HG03457 (cell line): Measurements from ENCODE around the gene ZNF689.
"Not testable (repeated sequence)": the region's sequence is repeated elsewhere in the genome, so short reads cannot be mapped to it uniquely, and the experiment has no call there.

Experiments
- ATAC-seq: cut with Tn5 transposase; IDR thresholded peaks from one replicate; pipeline ENCODE4 v1.9.1; 2021; ENCODE audit warnings: moderate number of reproducible peaks; ENCODE audit not compliant: unreplicated experiment

ZNF689 gene

DNA sequence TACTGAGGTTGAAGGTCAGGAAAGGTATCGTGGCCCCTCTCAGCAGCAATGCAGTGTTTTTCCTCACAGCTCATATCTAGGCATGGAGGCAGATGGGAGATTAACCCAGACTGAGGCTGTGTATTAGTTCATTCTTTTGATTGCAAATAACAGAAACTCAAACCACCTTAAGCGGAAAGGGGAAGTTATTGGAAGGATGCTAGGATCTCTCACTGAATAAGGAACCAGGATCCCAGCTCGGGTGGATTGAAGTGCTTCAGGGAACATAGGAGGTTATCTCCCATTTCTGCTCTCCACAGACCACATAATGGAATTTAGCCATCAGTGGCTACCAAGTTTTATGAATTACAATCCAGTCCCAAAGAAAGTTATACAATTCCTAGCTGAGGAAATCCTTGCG, 8.2 kb downstream of the ZNF689 start:
- ATAC-seq = no peak

DNA sequence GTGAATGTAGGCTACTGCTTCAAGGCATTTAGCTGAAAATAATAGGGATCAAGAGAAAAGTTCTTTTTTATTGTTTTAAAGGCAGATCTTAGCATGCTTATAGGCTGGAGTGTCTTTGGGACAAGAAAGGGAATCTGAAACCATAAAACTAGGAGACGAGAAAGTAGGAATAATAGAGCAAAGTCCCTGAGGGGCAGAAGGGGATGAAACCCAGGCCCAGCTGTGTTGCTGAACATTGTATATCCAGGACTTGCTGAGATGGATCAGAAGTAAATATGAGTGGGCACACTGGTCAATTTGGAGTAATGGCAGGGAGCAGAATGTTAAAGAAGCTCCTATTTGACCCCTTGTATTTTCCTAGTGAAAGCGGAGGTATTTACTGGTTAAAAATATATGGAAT, 9.3 kb downstream of the ZNF689 start:
- ATAC-seq = no peak

DNA sequence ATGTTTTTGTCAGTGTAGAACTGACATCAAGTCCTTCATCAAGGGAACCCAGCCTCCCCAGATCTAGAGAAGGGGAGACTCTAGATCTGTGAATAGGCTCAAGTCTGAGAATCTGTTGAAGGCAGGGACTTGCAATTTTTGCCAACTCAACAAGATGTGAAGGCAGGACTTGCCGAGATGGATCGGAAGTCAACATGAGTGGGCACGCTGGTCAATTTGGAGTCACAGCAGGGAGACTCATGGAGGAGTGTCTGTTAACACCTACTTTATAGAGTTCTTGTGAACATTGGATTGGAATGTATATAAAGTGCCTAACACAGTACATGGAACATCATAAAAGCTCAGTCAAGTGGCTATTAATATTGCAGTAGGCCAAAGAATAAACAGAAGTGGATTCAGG, 10.0 kb downstream of the ZNF689 start:
- no peak for ATAC-seq

DNA sequence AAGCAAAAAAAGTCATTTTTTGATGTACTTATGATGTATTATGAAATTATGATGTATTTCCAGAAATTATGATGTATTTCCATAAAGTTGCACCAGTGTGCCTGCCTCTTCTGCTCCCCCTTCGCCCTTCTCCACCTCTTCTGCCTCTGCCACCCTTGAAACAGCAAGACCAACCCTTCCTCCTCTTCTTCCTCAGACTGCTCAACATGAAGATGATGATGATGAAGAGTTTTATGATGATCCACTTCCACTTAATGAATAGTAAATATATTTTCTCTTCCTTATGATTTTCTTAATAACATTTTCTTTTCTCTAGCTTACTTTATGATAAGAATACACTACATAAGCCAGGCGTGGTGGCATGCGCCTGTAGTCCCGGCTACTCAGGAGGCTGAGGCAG, 17.3 kb downstream of the ZNF689 start:
- ATAC-seq = no peak

DNA sequence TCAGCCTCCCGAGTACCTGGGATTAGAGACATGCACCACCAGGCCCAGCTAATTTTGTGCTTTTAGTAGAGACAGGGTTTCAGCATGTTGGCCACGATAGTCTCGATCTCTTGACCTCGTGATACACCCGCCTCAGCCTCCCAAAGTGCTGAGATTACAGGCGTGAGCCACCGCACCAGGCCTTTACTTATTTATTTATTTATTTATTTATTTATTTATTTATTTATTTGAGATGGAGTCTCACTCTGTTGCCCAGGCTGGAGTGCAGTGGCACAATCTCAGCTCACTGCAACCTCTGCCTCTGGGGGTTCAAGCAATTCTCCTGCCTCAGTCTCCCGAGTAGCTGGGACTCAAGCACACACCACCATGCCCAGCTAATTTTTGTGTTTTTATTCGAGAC, 19.3 kb downstream of the ZNF689 start:
- ATAC-seq = not testable (repeated sequence)

- not testable (repeated sequence) for ATAC-seq
Observed at GRCh38 chr16:30589582-30589981, 20.6 kb downstream of the ZNF689 start.

- no peak for ATAC-seq
Observed at GRCh38 chr16:30588651-30589050, 21.5 kb downstream of the ZNF689 start.

GRCh38 chr16:30585400-30586191, 24.6 kb downstream of the ZNF689 start, which contains the start of gene ZNF785:
Gene ZNF785, minus strand, starts transcription at chr16:30585697. Its CDS starts 86 bp downstream, at chr16:30585611.
- peak; percentile 73 for ATAC-seq

DNA sequence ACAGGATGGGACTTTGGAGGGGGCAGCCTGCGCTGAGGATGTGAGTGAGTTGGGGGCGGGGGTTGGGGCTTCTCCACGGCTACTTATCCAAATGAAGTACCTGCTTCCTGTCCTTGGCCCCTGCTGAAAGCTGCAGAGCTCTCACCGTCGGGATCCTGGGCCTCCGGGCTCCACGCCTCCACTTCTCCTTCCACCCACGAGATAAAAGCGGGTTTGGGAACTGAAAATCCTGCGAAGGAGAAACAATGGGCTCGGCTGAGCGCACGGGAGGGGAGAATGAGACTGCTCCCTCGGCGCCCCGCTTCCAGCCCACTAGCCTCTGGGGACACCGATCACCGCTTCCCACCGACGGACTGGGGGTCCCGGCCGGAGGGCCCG, 25.2 kb downstream of the ZNF689 start:
- ATAC-seq = peak; percentile 18

DNA sequence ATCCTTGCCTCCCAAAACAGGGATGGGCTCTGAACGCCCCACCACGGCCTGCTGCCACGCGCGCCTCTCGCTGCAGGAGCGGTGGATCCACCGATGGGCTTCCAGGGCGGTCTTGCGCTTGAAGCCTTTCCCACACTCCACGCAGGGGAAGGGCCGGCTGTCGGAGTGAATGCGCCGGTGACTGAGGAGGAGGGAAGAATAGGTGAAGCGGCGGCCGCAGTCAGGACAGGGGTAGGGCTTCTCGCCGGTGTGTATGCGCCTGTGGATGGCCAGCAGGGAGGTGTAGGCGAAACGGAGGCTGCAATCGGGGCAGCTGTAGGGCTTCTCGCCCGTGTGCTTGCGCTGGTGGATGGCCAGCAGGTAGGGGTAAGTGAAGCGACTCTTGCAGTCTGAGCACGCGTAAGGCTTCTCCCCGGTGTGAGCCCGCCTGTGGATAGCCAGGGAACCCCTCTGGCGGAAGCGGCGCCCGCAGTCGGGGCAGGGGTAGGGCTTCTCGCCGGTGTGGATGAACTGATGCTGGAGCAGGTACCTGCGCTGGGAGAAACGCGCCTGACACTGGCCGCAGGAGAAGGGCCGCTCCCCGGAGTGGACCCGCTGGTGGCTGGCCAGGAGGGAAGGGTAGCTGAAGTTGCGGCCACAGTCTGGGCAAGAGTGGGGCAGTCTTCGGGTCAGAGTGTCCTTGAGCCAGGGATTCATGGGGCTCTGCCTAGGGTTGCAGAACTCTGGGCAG, 27.4 kb downstream of the ZNF689 start:
- ATAC-seq = no peak

- ATAC-seq = no peak
Observed at GRCh38 chr16:30581457-30581856, 28.7 kb downstream of the ZNF689 start.

DNA sequence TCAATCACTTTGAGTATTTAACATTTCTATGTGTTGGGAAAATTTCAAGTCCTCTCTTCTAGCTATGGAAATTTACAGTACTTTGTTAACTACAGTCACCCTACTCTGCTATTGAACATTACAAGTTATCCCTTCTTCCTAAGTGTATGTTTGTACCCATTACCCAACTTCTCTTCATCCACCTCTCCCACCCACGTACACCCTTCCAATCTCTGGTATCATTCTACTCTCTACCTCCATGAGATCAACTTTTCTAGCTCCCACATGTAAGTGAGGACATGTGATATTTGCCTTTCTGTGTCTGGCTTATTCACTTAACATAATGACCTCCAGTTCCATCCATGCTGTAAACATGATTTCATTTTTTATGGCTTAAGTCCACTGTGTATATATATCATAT, 35.5 kb downstream of the ZNF689 start:
- no peak for ATAC-seq

DNA sequence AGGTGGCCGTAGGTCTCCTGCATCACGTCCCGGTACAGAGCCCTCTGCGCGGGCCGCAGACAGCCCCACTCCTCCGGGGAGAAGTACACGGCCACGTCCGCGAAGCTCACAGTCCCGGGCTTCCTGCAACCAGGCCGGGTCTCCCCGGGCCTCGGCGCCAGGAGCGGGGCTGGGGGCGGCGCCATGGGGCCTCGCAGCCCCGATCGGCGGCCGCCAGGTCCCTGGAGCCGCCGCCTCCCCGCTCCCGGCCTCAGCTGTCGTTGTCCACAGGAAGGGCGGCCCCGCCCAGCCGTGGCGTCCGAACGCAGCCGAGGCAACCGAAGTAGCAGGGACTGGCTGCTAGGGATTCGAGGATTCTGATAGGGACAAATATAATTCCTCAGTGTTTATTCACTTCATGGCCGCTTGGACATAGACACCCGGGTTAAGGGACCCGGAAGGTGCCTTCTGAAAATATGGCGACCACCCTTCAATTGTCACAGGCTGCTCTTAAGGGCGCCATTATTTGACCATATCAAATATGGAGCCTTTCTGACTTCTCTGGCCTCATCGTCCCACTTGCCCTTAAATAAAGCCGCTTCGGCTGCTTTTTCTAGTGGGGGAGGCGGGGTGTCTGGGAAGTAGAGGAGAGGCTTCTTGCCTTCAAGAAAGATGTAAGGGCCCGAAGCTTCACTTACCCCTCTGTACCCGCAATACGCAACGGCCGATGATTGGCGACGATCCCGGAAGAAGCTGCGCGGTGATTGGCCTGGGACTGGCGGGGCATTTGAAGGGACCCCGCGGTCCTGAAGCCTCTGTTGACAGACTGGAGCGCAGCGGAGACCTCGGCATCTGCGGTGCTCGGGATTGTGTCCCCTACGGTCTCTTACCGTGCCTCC, 38.5 kb downstream of the ZNF689 start, which contains the start of gene ZNF688:
Gene ZNF688 (minus strand): TSS at position 270 of the 878 bp plus-strand sequence. CDS start 85 bp downstream, at position 185.
- peak; percentile 55 for ATAC-seq

DNA sequence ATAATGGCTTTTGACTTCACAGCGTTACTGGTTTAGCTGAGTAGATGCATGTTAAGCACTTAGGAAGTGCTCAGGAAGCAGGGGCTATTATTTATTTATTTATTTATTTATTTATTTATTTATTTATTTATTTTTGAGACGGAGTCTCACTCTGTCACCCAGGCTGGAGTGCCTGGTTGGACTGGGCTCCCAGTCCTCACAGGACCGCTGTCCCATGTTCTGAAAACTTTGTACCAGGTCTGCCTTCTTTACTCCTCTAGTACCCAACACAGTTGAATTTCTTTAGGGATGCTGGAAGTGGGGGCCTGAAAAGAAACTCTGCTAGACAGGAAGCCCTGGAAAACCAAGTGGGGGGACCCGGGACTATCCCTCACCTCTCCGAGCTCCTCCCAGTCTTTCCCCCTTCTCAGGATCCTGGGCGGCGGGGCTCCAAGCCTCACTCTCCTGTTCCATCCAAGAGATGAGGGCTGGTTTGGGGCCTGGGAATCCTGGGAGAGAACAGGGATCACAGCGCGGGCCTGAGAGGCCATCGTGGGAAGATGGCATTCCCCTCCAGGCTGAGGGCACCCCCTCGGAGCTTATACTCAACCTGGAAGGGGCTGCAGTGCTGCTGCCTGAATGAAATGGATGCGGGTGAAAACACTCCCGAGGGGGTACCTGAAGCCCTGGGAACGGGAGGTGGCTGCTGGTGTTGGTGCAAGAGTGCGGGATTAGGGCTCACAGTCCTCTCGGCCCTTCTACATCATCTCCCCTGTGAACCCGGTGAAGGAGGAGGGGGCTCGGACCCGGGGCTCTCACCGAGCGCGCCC, 39.3 kb downstream of the ZNF689 start:
- ATAC-seq = no peak

DNA sequence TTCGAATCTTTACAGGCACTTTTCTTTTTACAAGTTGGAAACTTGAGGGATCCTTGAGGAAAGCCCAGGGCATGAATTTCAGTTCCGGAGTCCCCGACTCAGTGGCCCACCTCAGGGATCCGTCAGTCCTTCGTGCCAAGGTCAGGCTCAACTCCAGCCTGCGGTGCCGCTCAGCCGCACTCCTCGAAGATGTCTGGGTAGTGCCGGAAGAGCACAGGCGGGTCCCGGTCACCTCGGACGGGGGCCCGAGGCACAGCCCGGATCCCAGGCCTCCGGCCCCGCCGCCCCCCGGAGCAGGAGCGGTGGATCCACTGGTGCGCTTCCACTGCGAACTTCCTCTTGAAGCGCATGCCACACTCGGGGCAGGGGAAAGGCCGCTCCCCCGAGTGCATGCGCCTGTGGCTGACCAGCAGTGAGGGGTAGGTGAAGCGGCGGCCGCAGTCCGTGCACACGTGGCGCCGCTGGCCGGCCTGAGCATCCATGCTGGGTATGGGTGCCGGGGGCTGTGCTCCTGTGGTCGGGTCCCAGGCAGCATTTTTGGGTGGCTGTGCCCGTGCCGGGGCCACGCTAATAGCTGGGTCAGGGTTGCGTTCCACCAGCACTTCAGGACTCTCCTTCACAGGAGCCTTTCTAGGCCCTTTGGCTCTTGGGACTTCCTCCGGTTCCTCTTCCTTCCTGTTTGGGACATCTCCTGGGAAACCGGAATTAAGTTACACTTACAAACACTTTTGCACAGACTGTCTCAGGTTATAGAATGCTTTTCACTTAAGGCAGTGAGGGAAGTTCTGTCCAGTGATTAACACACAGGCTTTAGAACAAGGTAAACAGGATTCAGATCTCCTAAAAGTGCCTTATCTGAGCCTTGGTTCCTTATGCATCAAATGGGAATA, 40.2 kb downstream of the ZNF689 start:
- ATAC-seq = no peak

GRCh38 chr16:30569281-30569680, 40.9 kb downstream of the ZNF689 start:
- no peak for ATAC-seq

GRCh38 chr16:30567991-30568638, 42.1 kb downstream of the ZNF689 start:
- no peak for ATAC-seq

GRCh38 chr16:30567160-30567990, 42.8 kb downstream of the ZNF689 start:
- no peak for ATAC-seq
